ENCODE data around the gene GINS1.

The GINS1 gene

DNA sequence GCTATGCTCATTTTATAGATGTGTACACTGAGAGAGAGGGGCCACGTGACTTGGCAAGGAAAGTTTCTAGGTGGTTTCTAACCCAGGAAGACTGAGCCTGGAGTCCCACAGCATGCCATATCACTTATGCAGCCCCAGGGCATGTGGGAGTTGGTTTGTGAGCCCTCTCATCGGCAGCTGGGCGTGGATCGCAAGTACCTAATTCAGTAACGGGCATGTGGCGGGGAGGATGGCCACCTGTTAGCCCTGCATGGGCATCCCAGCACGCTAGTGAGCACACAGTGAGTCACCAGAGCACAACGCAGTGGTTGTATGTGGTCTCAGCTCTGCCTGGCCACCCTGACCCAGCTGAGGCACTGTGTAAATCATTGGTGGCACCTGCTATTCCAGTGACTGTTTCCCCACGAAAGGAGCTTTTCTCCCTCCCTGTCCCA is 89.5 kb downstream of the GINS1 start:
- DNase-seq = no peak
- H3K36me3 ChIP-seq = peaks cover 39% of the 10 kb centered on the region
- no peaks in the 10 kb centered on the region for H3K9me3 ChIP-seq (ENCODE audit: severe bottlenecking)
- H3K27ac ChIP-seq = no peak overlapping the region
- H3K27me3 ChIP-seq (ENCODE audit: insufficient read depth, low read depth, severe bottlenecking) = no peaks in the 10 kb centered on the region
- TF ChIP-seq CTCF (IDR thresholded peaks at IDR 0.05; ENCODE audit: low read depth, low read length) = no peak
- no peak overlapping the region for H3K4me3 ChIP-seq (ENCODE audit: low read depth, low read length)

- DNase-seq = no peak
- TF ChIP-seq CTCF (IDR thresholded peaks at IDR 0.05; ENCODE audit: low read depth, low read length) = no peak
- Histone ChIP-seq H3K9me3 (ENCODE audit: severe bottlenecking) (no peaks in the 10 kb centered on the region), H3K36me3 (peaks cover 46% of the 10 kb centered on the region), H3K27me3 (ENCODE audit: insufficient read depth, low read depth, severe bottlenecking) (no peaks in the 10 kb centered on the region), H3K4me3 (ENCODE audit: low read depth, low read length) (no peak overlapping the region), H3K27ac (no peak overlapping the region)
These were observed 90.3 kb downstream of the GINS1 start for GRCh38 chr20:25497586-25498279.

Measured in WERI-Rb-1 (cell line).